H1 (cell line): ENCODE data around the gene SEMA4D.

ENCODE experiments used
- CEBPB ChIP-seq: IDR thresholded peaks from 2 replicates; pipeline ENCODE4 v1.6.1; 2012; ENCODE audit warnings: low read depth, low read length
- CTCF ChIP-seq, 3 experiments: IDR thresholded peaks; 1 replicate in 2 of 3; 2 replicates in 1 of 3; pipeline versions ENCODE4 v1.5.1 to v1.6.1; 2011; ENCODE audit warnings: low read length in 3 of 3, mild to moderate bottlenecking in 3 of 3, inconsistent platforms in 2 of 3, low read depth in 1 of 3, moderate library complexity in 1 of 3; ENCODE audit not compliant: insufficient read depth in 1 of 3; ENCODE audit errors: control extremely low read depth in 1 of 3
- E2F6 ChIP-seq: IDR thresholded peaks from 2 replicates; pipeline ENCODE4 v1.6.1; 2012; ENCODE audit warnings: inconsistent platforms
- EZH2 ChIP-seq: fragments of 200-600 bp; sonication (generic); IDR thresholded peaks from 2 replicates; pipeline ENCODE4 v1.7.1; 2012; ENCODE audit warnings: low read depth, mild to moderate bottlenecking, moderate library complexity, low read length, inconsistent platforms; ENCODE audit not compliant: severe bottlenecking
- GABPA ChIP-seq: IDR thresholded peaks from 2 replicates; pipeline ENCODE4 v1.6.1; 2011; ENCODE audit warnings: mild to moderate bottlenecking, low read length, moderate library complexity, borderline replicate concordance; ENCODE audit not compliant: insufficient read depth
- MAFK ChIP-seq: IDR thresholded peaks from 2 replicates; pipeline ENCODE4 v1.6.1; 2012; ENCODE audit warnings: low read depth, mild to moderate bottlenecking, improper control_type of control experiment, low read length
- NRF1 ChIP-seq: IDR thresholded peaks from 2 replicates; pipeline ENCODE4 v1.6.1; 2011; ENCODE audit warnings: mild to moderate bottlenecking, low read depth, low read length, improper control_type of control experiment
- POLR2A ChIP-seq, 2 experiments: IDR thresholded peaks; 1 replicate in 1 of 2; 2 replicates in 1 of 2; pipeline ENCODE4 v1.6.1; 2011; ENCODE audit warnings: low read depth in 2 of 2, low read length in 2 of 2, mild to moderate bottlenecking in 2 of 2; ENCODE audit errors: control extremely low read depth in 1 of 2
- POLR2AphosphoS5 ChIP-seq: IDR thresholded peaks from 2 replicates; pipeline ENCODE4 v1.6.1; 2011; ENCODE audit warnings: low read depth, low read length
- RAD21 ChIP-seq, 2 experiments: IDR thresholded peaks in 1 of 2; conservative IDR thresholded peaks in 1 of 2; 2 replicates each; pipeline ENCODE4 v1.6.1; 2011; ENCODE audit warnings: low read depth in 2 of 2, low read length in 2 of 2, improper control_type of control experiment in 1 of 2, inconsistent platforms in 1 of 2, mild to moderate bottlenecking in 1 of 2, moderate library complexity in 1 of 2
- SIN3A ChIP-seq, 2 experiments: IDR thresholded peaks in 1 of 2; conservative IDR thresholded peaks in 1 of 2; 2 replicates each; pipeline ENCODE4 v1.6.1; 2011 to 2012; ENCODE audit warnings: low read length in 2 of 2, improper control_type of control experiment in 1 of 2, low read depth in 1 of 2, mild to moderate bottlenecking in 1 of 2
- SRF ChIP-seq: IDR thresholded peaks from 2 replicates; pipeline ENCODE4 v1.6.1; 2011; ENCODE audit warnings: mild to moderate bottlenecking, low read depth, low read length, moderate library complexity

GRCh38 chr9:89372979-89373378, 124.9 kb downstream of the SEMA4D start:
- TF ChIP-seq POLR2A (IDR thresholded peaks at IDR 0.05; ENCODE audit: control extremely low read depth in 1 of 2, low read depth in 2 of 2, low read length in 2 of 2), result no peak
- TF ChIP-seq E2F6, result no peak
- TF ChIP-seq CTCF (IDR thresholded peaks at IDR 0.05; ENCODE audit: control extremely low read depth in 1 of 3, insufficient read depth in 1 of 3, low read depth in 1 of 3, low read length in 3 of 3), result no peak
- TF ChIP-seq CEBPB, result no peak
- no peak for TF ChIP-seq GABPA
- no peak for TF ChIP-seq EZH2
- no peak for TF ChIP-seq RAD21 (IDR thresholded peaks at IDR 0.05 in 1 of 2, conservative IDR thresholded peaks at IDR 0.05 in 1 of 2; ENCODE audit: low read depth in 2 of 2, low read length in 2 of 2)
- no peak for TF ChIP-seq MAFK
- TF ChIP-seq SRF, result no peak
- no peak for TF ChIP-seq SIN3A (conservative IDR thresholded peaks at IDR 0.05 in 1 of 2, IDR thresholded peaks at IDR 0.05 in 1 of 2; ENCODE audit: low read depth in 1 of 2, low read length in 2 of 2)
- TF ChIP-seq POLR2AphosphoS5, result no peak; the same call in 1 of the 2 replicates
- TF ChIP-seq NRF1, result no peak
